Ectodermal cell (in vitro differentiated cells): ENCODE results near the gene ARF3.

ENCODE experiments used
- H3K27ac ChIP-seq: 2 replicates; pipeline ENCODE4 v1.7.0; 2013; ENCODE audit warnings: mild to moderate bottlenecking, low read depth, low read length; ENCODE audit not compliant: insufficient read depth, poor library complexity, severe bottlenecking
- H3K27me3 ChIP-seq: 2 replicates; pipeline ENCODE4 v1.7.0; 2013; ENCODE audit warnings: mild to moderate bottlenecking, low read length; ENCODE audit not compliant: insufficient read depth, control insufficient read depth, poor library complexity, severe bottlenecking
- H3K36me3 ChIP-seq: one replicate; pipeline ENCODE4 v1.7.0; 2013; ENCODE audit warnings: low read length; ENCODE audit not compliant: control insufficient read depth, insufficient read depth
- H3K4me1 ChIP-seq: one replicate; pipeline ENCODE4 v1.7.0; 2013; ENCODE audit warnings: low read length; ENCODE audit not compliant: control insufficient read depth, insufficient read depth
- H3K4me3 ChIP-seq: 2 replicates; pipeline ENCODE4 v1.7.0; 2013; ENCODE audit warnings: low read depth, low read length, control low read depth; ENCODE audit not compliant: insufficient read depth
- H3K9me3 ChIP-seq: 2 replicates; pipeline ENCODE4 v1.7.0; 2013; ENCODE audit warnings: mild to moderate bottlenecking, low read length, moderate library complexity; ENCODE audit not compliant: control insufficient read depth
- WGBS, 2 experiments: methylation state at CpG; one replicate each; pipeline ENCODE4 v1.1.7; 2013; ENCODE audit warnings: missing lambda C conversion rate in 2 of 2; 5-methylcytosine and 5-hydroxymethylcytosine counted together

ARF3 gene

GRCh38 chr12:48903363-48903981 is 53.8 kb downstream of the ARF3 start:
- no peaks in the 10 kb centered on the region for H3K27me3 ChIP-seq
- no peaks in the 10 kb centered on the region for H3K9me3 ChIP-seq
- H3K36me3 ChIP-seq, result no peaks in the 10 kb centered on the region
- H3K4me1 ChIP-seq, result peaks cover 3% of the 10 kb centered on the region
- 89 to 90% methylated on average over 17 of the region's 20 CpGs for WGBS, 2 experiments
- no peak overlapping the region for H3K27ac ChIP-seq
- H3K4me3 ChIP-seq, result no peak overlapping the region

DNA sequence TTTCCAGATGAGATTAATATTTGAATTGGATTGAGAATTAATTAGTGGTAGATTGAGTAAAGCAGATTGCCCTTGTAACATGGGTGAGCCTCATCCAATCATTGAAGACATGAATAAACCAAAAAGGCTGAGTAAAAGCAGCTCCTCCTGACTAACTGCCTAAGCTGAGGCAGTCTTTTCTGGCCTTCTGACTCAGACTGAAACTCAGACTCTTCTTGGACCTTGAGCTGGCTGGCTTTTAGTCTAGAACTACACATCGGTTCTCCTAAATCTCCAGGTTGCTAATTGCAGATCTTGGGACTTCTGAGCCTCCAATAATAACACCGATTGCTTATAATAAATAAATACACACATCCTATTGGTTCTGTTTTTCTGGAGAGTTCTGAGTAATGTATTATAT is 56.0 kb downstream of the ARF3 start:
- peaks cover 3% of the 10 kb centered on the region for H3K4me1 ChIP-seq
- no peaks in the 10 kb centered on the region for H3K27me3 ChIP-seq
- H3K9me3 ChIP-seq, result no peaks in the 10 kb centered on the region
- 89 to 93% methylated on average over 1 to 2 of the region's 2 CpGs for WGBS, 2 experiments
- H3K36me3 ChIP-seq, result no peaks in the 10 kb centered on the region
- no peak overlapping the region for H3K4me3 ChIP-seq
- no peak overlapping the region for H3K27ac ChIP-seq

GRCh38 chr12:48899651-48900050 is 57.6 kb downstream of the ARF3 start:
- WGBS, 2 experiments, result 82 to 93% methylated on average over 2 of the region's 2 CpGs
- no peaks in the 10 kb centered on the region for H3K27me3 ChIP-seq
- no peaks in the 10 kb centered on the region for H3K36me3 ChIP-seq
- no peaks in the 10 kb centered on the region for H3K9me3 ChIP-seq
- H3K4me3 ChIP-seq, result no peak overlapping the region
- H3K4me1 ChIP-seq, result peaks cover 3% of the 10 kb centered on the region
- no peak overlapping the region for H3K27ac ChIP-seq

DNA sequence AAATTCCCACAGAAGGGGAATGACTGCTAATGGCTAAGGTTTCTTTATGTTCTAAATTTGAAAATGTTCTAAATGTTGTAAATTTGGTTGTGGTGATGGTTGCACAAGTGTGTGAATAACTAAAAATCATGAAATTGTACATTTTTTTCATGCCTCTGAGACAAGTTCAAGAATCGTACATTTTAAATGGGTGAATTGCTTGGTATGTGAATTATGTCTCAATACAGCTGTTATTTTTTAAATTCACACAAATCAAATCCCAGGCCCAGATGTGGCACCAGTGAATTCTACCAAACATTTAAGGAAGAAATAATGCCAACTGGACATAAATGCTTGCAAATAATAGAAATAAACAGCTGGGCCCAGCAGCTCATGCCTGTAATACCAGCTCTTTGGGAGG is 63.0 kb downstream of the ARF3 start:
- H3K36me3 ChIP-seq, result no peaks in the 10 kb centered on the region
- no peak overlapping the region for H3K4me3 ChIP-seq
- no peaks in the 10 kb centered on the region for H3K9me3 ChIP-seq
- peaks cover 7% of the 10 kb centered on the region for H3K4me1 ChIP-seq
- H3K27me3 ChIP-seq, result no peaks in the 10 kb centered on the region
- 80 to 100% methylated on average over 1 of the region's 1 CpG for WGBS, 2 experiments
- H3K27ac ChIP-seq, result no peak overlapping the region

- Histone ChIP-seq H3K9me3 (no peaks in the 10 kb centered on the region), H3K27ac (peak overlapping the region; percentile 62), H3K4me1 (peaks cover 7% of the 10 kb centered on the region), H3K4me3 (peak overlapping the region; percentile 37), H3K27me3 (no peaks in the 10 kb centered on the region), H3K36me3 (no peaks in the 10 kb centered on the region)
- 2% methylated on average over 37 of the region's 37 CpGs for WGBS, 2 experiments
Observed at GRCh38 chr12:48890657-48891418, 66.4 kb downstream of the ARF3 start.

DNA sequence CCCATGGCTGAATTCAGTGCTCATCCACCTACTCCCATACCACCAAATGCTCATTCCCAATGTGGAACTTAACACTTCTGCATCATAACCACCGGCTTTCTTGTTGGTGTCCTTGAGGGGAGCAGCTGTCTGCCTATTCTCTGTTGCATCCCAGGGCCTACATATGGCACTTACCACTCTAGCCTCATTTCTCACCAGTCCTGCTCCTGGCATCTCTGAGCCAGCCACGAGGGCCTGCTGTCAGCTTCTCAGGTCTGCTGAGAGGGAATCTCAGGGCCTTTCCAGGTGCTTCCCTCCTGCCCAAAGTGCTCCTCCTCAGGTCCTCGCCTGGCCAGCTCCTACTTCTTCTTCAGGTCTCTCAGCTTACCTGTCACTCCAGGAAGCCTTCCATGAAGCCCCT is 67.6 kb downstream of the ARF3 start:
- Histone ChIP-seq H3K4me3 (no peak overlapping the region), H3K27me3 (no peaks in the 10 kb centered on the region), H3K36me3 (no peaks in the 10 kb centered on the region), H3K4me1 (peaks cover 17% of the 10 kb centered on the region), H3K9me3 (no peaks in the 10 kb centered on the region), H3K27ac (no peak overlapping the region)
- WGBS, 2 experiments, result 93 to 95% methylated on average over 3 of the region's 3 CpGs
